Measurements from ENCODE around the gene NOP9.

- TF ChIP-seq, protein P1, sequence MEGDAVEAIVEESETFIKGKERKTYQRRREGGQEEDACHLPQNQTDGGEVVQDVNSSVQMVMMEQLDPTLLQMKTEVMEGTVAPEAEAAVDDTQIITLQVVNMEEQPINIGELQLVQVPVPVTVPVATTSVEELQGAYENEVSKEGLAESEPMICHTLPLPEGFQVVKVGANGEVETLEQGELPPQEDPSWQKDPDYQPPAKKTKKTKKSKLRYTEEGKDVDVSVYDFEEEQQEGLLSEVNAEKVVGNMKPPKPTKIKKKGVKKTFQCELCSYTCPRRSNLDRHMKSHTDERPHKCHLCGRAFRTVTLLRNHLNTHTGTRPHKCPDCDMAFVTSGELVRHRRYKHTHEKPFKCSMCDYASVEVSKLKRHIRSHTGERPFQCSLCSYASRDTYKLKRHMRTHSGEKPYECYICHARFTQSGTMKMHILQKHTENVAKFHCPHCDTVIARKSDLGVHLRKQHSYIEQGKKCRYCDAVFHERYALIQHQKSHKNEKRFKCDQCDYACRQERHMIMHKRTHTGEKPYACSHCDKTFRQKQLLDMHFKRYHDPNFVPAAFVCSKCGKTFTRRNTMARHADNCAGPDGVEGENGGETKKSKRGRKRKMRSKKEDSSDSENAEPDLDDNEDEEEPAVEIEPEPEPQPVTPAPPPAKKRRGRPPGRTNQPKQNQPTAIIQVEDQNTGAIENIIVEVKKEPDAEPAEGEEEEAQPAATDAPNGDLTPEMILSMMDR (IDR thresholded peaks at IDR 0.05; ENCODE audit: borderline replicate concordance, extremely low read depth, low read length, poor library complexity, severe bottlenecking) = no peak
- no peak for TF ChIP-seq EZH2 (IDR thresholded peaks at IDR 0.05; ENCODE audit: borderline replicate concordance, low read depth, low read length, severe bottlenecking)
These were observed 10.6 kb downstream of the NOP9 start for GRCh38 chr14:24310265-24310645.
